ENCODE measurements around the gene GSPT1. TPM values are rescaled to one million over a fixed set of nuclear protein-coding genes. Genes with fewer than 3 reads are reported as not detected.
A peak's percentile ranks its signal among the peaks of the same experiment; 100 is the strongest.
"Not testable (repeated sequence)": the region's sequence is repeated elsewhere in the genome, so short reads cannot be mapped to it uniquely, and the experiment has no call there.

The GSPT1 gene
- total RNA-seq: 82.5 and 217 TPM in 2 replicates

GRCh38 chr16:11915644-11916523, at the start of gene GSPT1:
TSS of gene GSPT1 (minus strand) at chr16:11915956. CDS start at chr16:11915720, 236 bp downstream.
- peak; percentile 90 for DNase-seq (ENCODE audit: low read depth)

- DNase-seq (ENCODE audit: low read depth): no peak
Observed at GRCh38 chr16:11964761-11965551, 49.2 kb upstream of the GSPT1 start, which contains the start of gene TNFRSF17. TSS of gene TNFRSF17 (plus strand) at chr16:11965210. CDS start at chr16:11965325, 115 bp downstream.

GRCh38 chr16:11963706-11964105, 48.0 kb upstream of the GSPT1 start:
- no peak for DNase-seq (ENCODE audit: low read depth)

GRCh38 chr16:11962978-11963377, 47.2 kb upstream of the GSPT1 start:
- not testable (repeated sequence) for DNase-seq (ENCODE audit: low read depth)

GRCh38 chr16:11962457-11962856, 46.7 kb upstream of the GSPT1 start:
- DNase-seq (ENCODE audit: low read depth): not testable (repeated sequence)

- no peak for DNase-seq (ENCODE audit: low read depth)
Observed at GRCh38 chr16:11957591-11958395, 42.0 kb upstream of the GSPT1 start.

GRCh38 chr16:11956558-11956957, 40.8 kb upstream of the GSPT1 start:
- DNase-seq (ENCODE audit: low read depth): no peak

GRCh38 chr16:11955713-11956123, 40.0 kb upstream of the GSPT1 start:
- peak; percentile 87 for DNase-seq (ENCODE audit: low read depth)

- DNase-seq (ENCODE audit: low read depth): not testable (repeated sequence)
Observed at GRCh38 chr16:11953576-11953975, 37.8 kb upstream of the GSPT1 start.

GRCh38 chr16:11950388-11950787, 34.6 kb upstream of the GSPT1 start:
- DNase-seq (ENCODE audit: low read depth): no peak

- peak; percentile 51 for DNase-seq (ENCODE audit: low read depth)
Observed at GRCh38 chr16:11949527-11949926, 33.8 kb upstream of the GSPT1 start.

- DNase-seq (ENCODE audit: low read depth): no peak
Observed at GRCh38 chr16:11948819-11949218, 33.1 kb upstream of the GSPT1 start.

GRCh38 chr16:11946433-11946832, 30.7 kb upstream of the GSPT1 start:
- DNase-seq (ENCODE audit: low read depth): peak; percentile 52

GRCh38 chr16:11941945-11942344, 26.2 kb upstream of the GSPT1 start, which contains the start of gene NPIPB2:
TSS of gene NPIPB2 (minus strand) at chr16:11942045. CDS start at chr16:11942045, 0 bp downstream.
- DNase-seq (ENCODE audit: low read depth): not testable (repeated sequence)

- DNase-seq (ENCODE audit: low read depth): not testable (repeated sequence)
Observed at GRCh38 chr16:11927350-11927749, 11.6 kb upstream of the GSPT1 start.

GRCh38 chr16:11924046-11924445, 8.3 kb upstream of the GSPT1 start:
- not testable (repeated sequence) for DNase-seq (ENCODE audit: low read depth)

GRCh38 chr16:11916524-11917285, 949 bp upstream of the GSPT1 start:
- peak; percentile 57 for DNase-seq (ENCODE audit: low read depth)

GRCh38 chr16:11915114-11915643, 577 bp downstream of the GSPT1 start:
- no peak for DNase-seq (ENCODE audit: low read depth)

GRCh38 chr16:11914210-11915113, 1.3 kb downstream of the GSPT1 start:
- no peak for DNase-seq (ENCODE audit: low read depth)
